Activated naive CD4-positive, alpha-beta T cell treated with anti-CD3 and anti-CD28 coated beads, Interleukin-2, amount 50 U/mL, for 72 hours (primary cell): Measurements from ENCODE around the gene TRABD2B. TPM values are rescaled to one million over a fixed set of nuclear protein-coding genes. Genes with fewer than 3 reads are reported as not detected.
A peak's percentile ranks its signal among the peaks of the same experiment; 100 is the strongest.

Source experiments
- ATAC-seq, 2 donors: fragments of 150-1000 bp; cut with Tn5 transposase; 2 replicates each; pipeline ENCODE4 v1.10.0; 2021; ENCODE audit warnings: mild to moderate bottlenecking in 2 of 2, moderate library complexity in 2 of 2
- DNase-seq, 2 donors: peaks; one replicate each; pipeline ENCODE4 v3.0.0; 2021 to 2022; ENCODE audit warnings: low spot score in 2 of 2
- H3K27ac Mint-ChIP-seq, 2 donors: one replicate each; pipeline ENCODE4 v1.8.0; 2022; ENCODE audit warnings: mild to moderate bottlenecking in 2 of 2, mixed read lengths in 2 of 2
- H3K36me3 Mint-ChIP-seq, 2 donors: one replicate each; pipeline ENCODE4 v1.8.0; 2022; ENCODE audit warnings: mixed read lengths in 2 of 2
- H3K9me3 Mint-ChIP-seq, 2 donors: one replicate each; pipeline ENCODE4 v1.8.0; 2022; ENCODE audit warnings: mixed read lengths in 2 of 2
- total RNA-seq, 2 donors: library from RNA; stranded (reverse); gene quantifications; one replicate each; pipeline ENCODE4 v1.2.3, GENCODE V29; 2022

Gene TRABD2B
- total RNA-seq, 2 donors from 2014 or later: not detected

GRCh38 chr1:47984175-47984789 lies 12.9 kb downstream of the TRABD2B start:
- ATAC-seq: peak in 1 of 2 donors; percentile 30
- Mint-ChIP-seq H3K27ac (no peak overlapping the region), H3K36me3 (peaks cover 0 to 5% of the 10 kb centered on the region in 2 donors), H3K9me3 (no peaks in the 10 kb centered on the region)
- peak in 1 of 2 donors; percentile 3 for DNase-seq

- ATAC-seq: no peak
- H3K27ac Mint-ChIP-seq: no peak overlapping the region
- H3K36me3 Mint-ChIP-seq: peaks cover 0 to 5% of the 10 kb centered on the region in 2 donors
- no peak for DNase-seq
- no peaks in the 10 kb centered on the region for H3K9me3 Mint-ChIP-seq
These were observed 13.5 kb downstream of the TRABD2B start for GRCh38 chr1:47983691-47984090.

- Mint-ChIP-seq H3K27ac (no peak overlapping the region), H3K9me3 (no peaks in the 10 kb centered on the region), H3K36me3 (peaks cover 0 to 5% of the 10 kb centered on the region in 2 donors)
- no peak for DNase-seq
- no peak for ATAC-seq
These were observed 15.4 kb downstream of the TRABD2B start for GRCh38 chr1:47981667-47982350.

- Mint-ChIP-seq H3K9me3 (no peaks in the 10 kb centered on the region), H3K27ac (no peak overlapping the region), H3K36me3 (peaks cover 0 to 5% of the 10 kb centered on the region in 2 donors)
- ATAC-seq (no peak), DNase-seq (no peak)
These were observed 16.7 kb downstream of the TRABD2B start for GRCh38 chr1:47980501-47980900.

GRCh38 chr1:47979724-47980123 lies 17.5 kb downstream of the TRABD2B start:
- Mint-ChIP-seq H3K27ac (no peak overlapping the region), H3K36me3 (peaks cover 0 to 5% of the 10 kb centered on the region in 2 donors), H3K9me3 (no peaks in the 10 kb centered on the region)
- DNase-seq: no peak
- ATAC-seq: no peak

- Mint-ChIP-seq H3K9me3 (no peaks in the 10 kb centered on the region), H3K27ac (no peak overlapping the region), H3K36me3 (peaks cover 0 to 5% of the 10 kb centered on the region in 2 donors)
- no peak for ATAC-seq
- no peak for DNase-seq
These were observed 18.7 kb downstream of the TRABD2B start for GRCh38 chr1:47978486-47978885.

- Mint-ChIP-seq H3K36me3 (no peaks in the 10 kb centered on the region), H3K27ac (no peak overlapping the region), H3K9me3 (no peaks in the 10 kb centered on the region)
- DNase-seq (no peak), ATAC-seq (no peak)
These were observed 20.5 kb downstream of the TRABD2B start for GRCh38 chr1:47976728-47977127.

GRCh38 chr1:47976267-47976666 lies 20.9 kb downstream of the TRABD2B start:
- Mint-ChIP-seq H3K9me3 (no peaks in the 10 kb centered on the region), H3K36me3 (no peaks in the 10 kb centered on the region), H3K27ac (no peak overlapping the region)
- ATAC-seq: no peak
- DNase-seq: no peak

- Mint-ChIP-seq H3K36me3 (no peaks in the 10 kb centered on the region), H3K27ac (no peak overlapping the region)
- no peak for ATAC-seq
These were observed 21.8 kb downstream of the TRABD2B start for GRCh38 chr1:47975302-47975921.

GRCh38 chr1:47972864-47973432 lies 24.2 kb downstream of the TRABD2B start:
- no peak for DNase-seq
- ATAC-seq: no peak
- Mint-ChIP-seq H3K36me3 (no peaks in the 10 kb centered on the region), H3K27ac (no peak overlapping the region), H3K9me3 (no peaks in the 10 kb centered on the region)

More at GRCh38 chr1:47975302-47975921, 21.8 kb downstream of the TRABD2B start:
- DNase-seq: no peak
- no peaks in the 10 kb centered on the region for H3K9me3 Mint-ChIP-seq

- Mint-ChIP-seq H3K36me3 (no peaks in the 10 kb centered on the region), H3K27ac (no peak overlapping the region), H3K9me3 (no peaks in the 10 kb centered on the region)
- no peak for DNase-seq
- no peak for ATAC-seq
These were observed 25.6 kb downstream of the TRABD2B start for GRCh38 chr1:47971385-47972160.

GRCh38 chr1:47970882-47971281 lies 26.3 kb downstream of the TRABD2B start:
- no peak for ATAC-seq
- DNase-seq: no peak
- H3K9me3 Mint-ChIP-seq: no peaks in the 10 kb centered on the region
- H3K36me3 Mint-ChIP-seq: no peaks in the 10 kb centered on the region
- H3K27ac Mint-ChIP-seq: no peak overlapping the region

GRCh38 chr1:47969478-47969877 lies 27.7 kb downstream of the TRABD2B start:
- ATAC-seq (no peak), DNase-seq (no peak)
- Mint-ChIP-seq H3K9me3 (no peaks in the 10 kb centered on the region), H3K36me3 (no peaks in the 10 kb centered on the region), H3K27ac (no peak overlapping the region)

GRCh38 chr1:47968556-47968888 lies 28.7 kb downstream of the TRABD2B start:
- Mint-ChIP-seq H3K36me3 (no peaks in the 10 kb centered on the region), H3K9me3 (no peaks in the 10 kb centered on the region), H3K27ac (no peak overlapping the region)
- DNase-seq (no peak), ATAC-seq (no peak)

GRCh38 chr1:47967864-47968555 lies 29.2 kb downstream of the TRABD2B start:
- Mint-ChIP-seq H3K36me3 (no peaks in the 10 kb centered on the region), H3K27ac (no peak overlapping the region), H3K9me3 (no peaks in the 10 kb centered on the region)
- DNase-seq (no peak), ATAC-seq (no peak)

GRCh38 chr1:47965816-47966215 lies 31.4 kb downstream of the TRABD2B start:
- ATAC-seq (no peak), DNase-seq (no peak)
- H3K36me3 Mint-ChIP-seq: no peaks in the 10 kb centered on the region
- H3K27ac Mint-ChIP-seq: no peak overlapping the region
- no peaks in the 10 kb centered on the region for H3K9me3 Mint-ChIP-seq
